GM18907 (cell line): ENCODE results near the gene FN3K.
"Not testable (repeated sequence)": the region's sequence is repeated elsewhere in the genome, so short reads cannot be mapped to it uniquely, and the experiment has no call there.

Experiments
- ATAC-seq: cut with Tn5 transposase; IDR thresholded peaks from one replicate; pipeline ENCODE4 v1.9.1; 2021; ENCODE audit warnings: mild to moderate bottlenecking, moderate library complexity; ENCODE audit not compliant: unreplicated experiment

The FN3K gene

GRCh38 chr17:82772026-82772425 is 36.6 kb downstream of the FN3K start:
- no peak for ATAC-seq

- ATAC-seq: not testable (repeated sequence)
Measured at GRCh38 chr17:82774456-82774855, 39.0 kb downstream of the FN3K start.

- ATAC-seq: no peak
Measured at GRCh38 chr17:82775001-82775823, 39.8 kb downstream of the FN3K start.

GRCh38 chr17:82776454-82776853 is 41.0 kb downstream of the FN3K start:
- no peak for ATAC-seq

GRCh38 chr17:82777778-82778375 is 42.5 kb downstream of the FN3K start:
- ATAC-seq: not testable (repeated sequence)

- ATAC-seq: no peak
Measured at GRCh38 chr17:82779541-82779940, 44.1 kb downstream of the FN3K start.

GRCh38 chr17:82780195-82780594 is 44.8 kb downstream of the FN3K start:
- ATAC-seq: no peak

- ATAC-seq: peak; percentile 15
Measured at GRCh38 chr17:82780971-82781893, 45.8 kb downstream of the FN3K start.

- ATAC-seq: peak; percentile 60
Measured at GRCh38 chr17:82781894-82782274, 46.5 kb downstream of the FN3K start.

- no peak for ATAC-seq
Measured at GRCh38 chr17:82782657-82783207, 47.3 kb downstream of the FN3K start.

- no peak for ATAC-seq
Measured at GRCh38 chr17:82783498-82783897, 48.1 kb downstream of the FN3K start.

GRCh38 chr17:82785581-82785980 is 50.2 kb downstream of the FN3K start:
- ATAC-seq: not testable (repeated sequence)

GRCh38 chr17:82786427-82786826 is 51.0 kb downstream of the FN3K start:
- no peak for ATAC-seq

- no peak for ATAC-seq
Measured at GRCh38 chr17:82787081-82787848, 51.9 kb downstream of the FN3K start.

- no peak for ATAC-seq
Measured at GRCh38 chr17:82788206-82789001, 53.0 kb downstream of the FN3K start.

- no peak for ATAC-seq
Measured at GRCh38 chr17:82789051-82789592, 53.7 kb downstream of the FN3K start.

GRCh38 chr17:82789806-82790205 is 54.4 kb downstream of the FN3K start:
- ATAC-seq: no peak

- ATAC-seq: no peak
Measured at GRCh38 chr17:82790391-82790790, 55.0 kb downstream of the FN3K start.

- ATAC-seq: no peak
Measured at GRCh38 chr17:82791532-82791931, 56.1 kb downstream of the FN3K start.
